Upper lobe of right lung (tissue), 1 donor: ENCODE results near the gene PRR5L. TPM values are rescaled to one million over a fixed set of nuclear protein-coding genes. Genes with fewer than 3 reads are reported as not detected.
A peak's percentile ranks its signal among the peaks of the same experiment; 100 is the strongest.

Experiments
- ATAC-seq: fragments of 200-7000 bp; cut with Tn5 transposase; one replicate; pipeline ENCODE4 v1.9.1; 2020; ENCODE audit warnings: mild to moderate bottlenecking, moderate library complexity
- DNase-seq: peaks from one replicate; pipeline ENCODE4 v3.0.0-alpha.2; 2020
- H3K27ac ChIP-seq: fragments of 200-600 bp; one replicate; pipeline ENCODE4 v1.8.0; 2022
- H3K27me3 ChIP-seq: fragments of 200-600 bp; one replicate; pipeline ENCODE4 v1.8.0; 2022; ENCODE audit warnings: mild to moderate bottlenecking
- H3K36me3 ChIP-seq: fragments of 200-600 bp; one replicate; pipeline ENCODE4 v1.8.0; 2022
- H3K4me1 ChIP-seq: fragments of 200-600 bp; one replicate; pipeline ENCODE4 v1.8.0; 2022
- H3K4me3 ChIP-seq: fragments of 200-600 bp; one replicate; pipeline ENCODE4 v1.8.0; 2022; ENCODE audit warnings: mild to moderate bottlenecking
- H3K9me3 ChIP-seq: fragments of 200-600 bp; one replicate; pipeline ENCODE4 v1.8.0; 2022
- intact Hi-C: fragments of 100-400 bp; cut with DNase I; formaldehyde crosslinking; loops from one replicate; pipeline ENCODE4 v1.11.0; 2022
- total RNA-seq: library from RNA; stranded (reverse); fragmentation: NEBNext Ultra II Directional; extraction: Animal tissue kit (Norgen Biotek cat#: 25700); gene quantifications from one replicate; pipeline ENCODE4 v1.2.1, GENCODE V29; 2021
- TF ChIP-seq, protein P1 (sequence below): fragments of 200-600 bp; IDR thresholded peaks from one replicate; pipeline ENCODE4 v1.8.0; 2022; ENCODE audit warnings: antibody characterized with exemption
- donor health status: DM: no; HTN: yes; CAD: no; lungs with severe emphysema.

The PRR5L gene
- total RNA-seq, 1 donor from 2014 or later = 24.5 TPM

DNA sequence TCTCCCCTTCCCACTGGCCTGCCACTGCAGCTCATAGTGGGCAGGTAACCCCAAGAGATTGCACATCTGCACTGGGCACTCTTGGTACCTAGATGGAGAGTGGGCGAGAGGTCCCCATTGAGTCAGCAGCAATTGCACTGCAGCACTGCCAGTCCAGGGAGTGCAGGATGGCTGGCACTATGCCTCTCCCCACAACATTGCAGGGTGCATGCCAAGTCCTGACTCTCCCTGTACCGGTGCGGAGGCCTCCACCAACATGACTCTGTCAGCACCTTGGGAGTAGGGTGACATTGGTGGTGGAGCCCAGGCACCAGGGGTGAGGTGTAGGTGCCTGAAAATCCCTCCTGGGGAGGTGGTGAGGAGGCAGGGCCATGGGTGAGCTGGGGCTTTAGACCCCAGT, 131.8 kb downstream of the PRR5L start:
- H3K9me3 ChIP-seq = no peaks in the 10 kb centered on the region
- TF ChIP-seq, protein P1, sequence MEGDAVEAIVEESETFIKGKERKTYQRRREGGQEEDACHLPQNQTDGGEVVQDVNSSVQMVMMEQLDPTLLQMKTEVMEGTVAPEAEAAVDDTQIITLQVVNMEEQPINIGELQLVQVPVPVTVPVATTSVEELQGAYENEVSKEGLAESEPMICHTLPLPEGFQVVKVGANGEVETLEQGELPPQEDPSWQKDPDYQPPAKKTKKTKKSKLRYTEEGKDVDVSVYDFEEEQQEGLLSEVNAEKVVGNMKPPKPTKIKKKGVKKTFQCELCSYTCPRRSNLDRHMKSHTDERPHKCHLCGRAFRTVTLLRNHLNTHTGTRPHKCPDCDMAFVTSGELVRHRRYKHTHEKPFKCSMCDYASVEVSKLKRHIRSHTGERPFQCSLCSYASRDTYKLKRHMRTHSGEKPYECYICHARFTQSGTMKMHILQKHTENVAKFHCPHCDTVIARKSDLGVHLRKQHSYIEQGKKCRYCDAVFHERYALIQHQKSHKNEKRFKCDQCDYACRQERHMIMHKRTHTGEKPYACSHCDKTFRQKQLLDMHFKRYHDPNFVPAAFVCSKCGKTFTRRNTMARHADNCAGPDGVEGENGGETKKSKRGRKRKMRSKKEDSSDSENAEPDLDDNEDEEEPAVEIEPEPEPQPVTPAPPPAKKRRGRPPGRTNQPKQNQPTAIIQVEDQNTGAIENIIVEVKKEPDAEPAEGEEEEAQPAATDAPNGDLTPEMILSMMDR = no peak

GRCh38 chr11:36431429-36432092, 135.5 kb downstream of the PRR5L start:
- peak; percentile 78 for ATAC-seq
- intact Hi-C loops = no loop called here
- Histone ChIP-seq H3K4me3 (no peak overlapping the region), H3K4me1 (peaks cover 2% of the 10 kb centered on the region), H3K36me3 (no peaks in the 10 kb centered on the region), H3K27me3 (no peaks in the 10 kb centered on the region), H3K27ac (peak overlapping the region; percentile 55), H3K9me3 (no peaks in the 10 kb centered on the region)
- TF ChIP-seq, protein P1 = no peak
- no peak for DNase-seq

More for the DNA sequence above, 131.8 kb downstream of the PRR5L start:
- no peaks in the 10 kb centered on the region for H3K27me3 ChIP-seq
- H3K27ac ChIP-seq = no peak overlapping the region
- intact Hi-C loops = no loop called here
- ATAC-seq = peak; percentile 6
- DNase-seq = no peak
- H3K4me3 ChIP-seq = no peak overlapping the region
- H3K4me1 ChIP-seq = peaks cover 16% of the 10 kb centered on the region
- H3K36me3 ChIP-seq = no peaks in the 10 kb centered on the region

GRCh38 chr11:36432093-36432469, 136.0 kb downstream of the PRR5L start:
- Histone ChIP-seq H3K27ac (no peak overlapping the region), H3K4me3 (no peak overlapping the region), H3K27me3 (no peaks in the 10 kb centered on the region), H3K9me3 (no peaks in the 10 kb centered on the region), H3K36me3 (no peaks in the 10 kb centered on the region), H3K4me1 (peaks cover 3% of the 10 kb centered on the region)
- TF ChIP-seq, protein P1 = no peak
- intact Hi-C loops = no loop called here
- DNase-seq (no peak), ATAC-seq (no peak)

DNA sequence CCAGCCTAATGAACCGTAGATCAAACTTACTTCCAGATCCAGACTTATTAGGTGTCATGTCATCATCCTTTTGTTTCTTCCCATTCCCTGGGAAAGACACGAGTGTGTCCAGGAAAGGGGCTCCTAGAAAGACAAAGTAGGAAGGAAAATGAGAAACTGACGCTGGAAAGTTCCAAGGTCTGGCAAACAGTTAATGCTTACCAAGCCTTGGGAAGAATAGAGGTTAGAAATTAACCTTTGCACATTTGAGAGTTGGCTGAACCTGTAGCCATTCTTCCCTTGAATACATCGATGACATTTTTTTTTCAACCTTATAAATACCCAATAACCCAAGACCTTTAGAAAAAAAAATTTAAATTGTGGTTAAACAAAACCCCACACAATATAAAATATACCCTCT, 136.7 kb downstream of the PRR5L start:
- ATAC-seq = no peak
- Histone ChIP-seq H3K9me3 (no peaks in the 10 kb centered on the region), H3K27ac (no peak overlapping the region)

DNA sequence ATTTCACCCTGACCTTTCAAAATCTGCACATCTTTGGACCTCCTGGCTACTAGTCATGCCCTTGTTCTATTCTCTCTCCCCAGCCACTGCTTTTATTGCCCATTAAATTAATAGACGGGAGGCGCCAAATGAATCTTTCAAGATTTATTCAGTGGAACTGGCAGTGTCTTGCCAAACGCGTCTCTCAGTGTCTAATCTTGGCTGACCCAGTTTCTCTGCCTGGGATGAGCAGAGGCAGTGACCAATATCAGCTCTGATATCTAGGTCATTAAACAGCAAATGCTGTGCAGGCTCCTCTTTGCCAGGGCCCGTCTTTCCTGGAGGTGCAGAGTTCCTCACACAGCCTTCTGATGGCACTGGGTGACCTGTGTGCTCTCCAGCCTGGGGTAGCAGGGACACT, 140.0 kb downstream of the PRR5L start:
- Histone ChIP-seq H3K4me1 (peaks cover 5% of the 10 kb centered on the region), H3K9me3 (no peaks in the 10 kb centered on the region), H3K27ac (no peak overlapping the region), H3K4me3 (no peak overlapping the region), H3K36me3 (no peaks in the 10 kb centered on the region), H3K27me3 (no peaks in the 10 kb centered on the region)
- ATAC-seq (no peak), DNase-seq (no peak)
- TF ChIP-seq, protein P1 = no peak
- intact Hi-C loops = no loop called here

More for the DNA sequence above, 136.7 kb downstream of the PRR5L start:
- H3K36me3 ChIP-seq = no peaks in the 10 kb centered on the region
- intact Hi-C loops = no loop called here
- TF ChIP-seq, protein P1 = no peak
- H3K4me3 ChIP-seq = no peak overlapping the region
- peaks cover 5% of the 10 kb centered on the region for H3K4me1 ChIP-seq
- no peak for DNase-seq
- H3K27me3 ChIP-seq = no peaks in the 10 kb centered on the region

- DNase-seq (no peak), ATAC-seq (no peak)
- peaks cover 5% of the 10 kb centered on the region for H3K4me1 ChIP-seq
- H3K9me3 ChIP-seq = no peaks in the 10 kb centered on the region
- H3K27ac ChIP-seq = no peak overlapping the region
- H3K27me3 ChIP-seq = no peaks in the 10 kb centered on the region
- no peak overlapping the region for H3K4me3 ChIP-seq
- TF ChIP-seq, protein P1 = no peak
- intact Hi-C loops = no loop called here
- H3K36me3 ChIP-seq = no peaks in the 10 kb centered on the region
Measured at GRCh38 chr11:36436589-36436988, 140.5 kb downstream of the PRR5L start.
